ENCODE results near the gene SIGLEC15.
"Not testable (repeated sequence)": the region's sequence is repeated elsewhere in the genome, so short reads cannot be mapped to it uniquely, and the experiment has no call there.

SIGLEC15 gene

GRCh38 chr18:45788861-45789260 is 36.6 kb upstream of the SIGLEC15 start:
- FAIRE-seq (no peak), DNase-seq (ENCODE audit: insufficient read length, low spot score) (no peak)
- TF ChIP-seq POLR2A (IDR thresholded peaks at IDR 0.05; ENCODE audit: low read depth, low read length), result no peak
- TF ChIP-seq SPI1 (IDR thresholded peaks at IDR 0.05; ENCODE audit: low read depth, low read length), result no peak
- TF ChIP-seq POU2F2 (IDR thresholded peaks at IDR 0.05; ENCODE audit: low read depth, low read length), result no peak
- TF ChIP-seq PAX5 (IDR thresholded peaks at IDR 0.05; ENCODE audit: insufficient read depth, low read length, severe bottlenecking), result no peak
- TF ChIP-seq POLR2AphosphoS5 (IDR thresholded peaks at IDR 0.05; ENCODE audit: low read depth, low read length), result no peak
- TF ChIP-seq TAF1 (IDR thresholded peaks at IDR 0.05; ENCODE audit: low read depth, low read length), result no peak

- TF ChIP-seq TAF1 (IDR thresholded peaks at IDR 0.05; ENCODE audit: low read depth, low read length), result no peak
- no peak for TF ChIP-seq POLR2AphosphoS5 (IDR thresholded peaks at IDR 0.05; ENCODE audit: low read depth, low read length)
- no peak for TF ChIP-seq SPI1 (IDR thresholded peaks at IDR 0.05; ENCODE audit: low read depth, low read length)
- TF ChIP-seq POLR2A (IDR thresholded peaks at IDR 0.05; ENCODE audit: low read depth, low read length), result no peak
- no peak for TF ChIP-seq PAX5 (IDR thresholded peaks at IDR 0.05; ENCODE audit: insufficient read depth, low read length, severe bottlenecking)
- no peak for TF ChIP-seq POU2F2 (IDR thresholded peaks at IDR 0.05; ENCODE audit: low read depth, low read length)
- DNase-seq (ENCODE audit: insufficient read length, low spot score) (no peak), FAIRE-seq (no peak)
These were observed 32.8 kb upstream of the SIGLEC15 start for GRCh38 chr18:45792506-45793263.

GRCh38 chr18:45793264-45793965 is 32.1 kb upstream of the SIGLEC15 start:
- FAIRE-seq, result no peak

GRCh38 chr18:45801416-45802004 is 24.0 kb upstream of the SIGLEC15 start:
- DNase-seq (ENCODE audit: insufficient read length, low spot score) (no peak), FAIRE-seq (no peak)
- TF ChIP-seq TAF1 (IDR thresholded peaks at IDR 0.05; ENCODE audit: low read depth, low read length) (no peak), POU2F2 (IDR thresholded peaks at IDR 0.05; ENCODE audit: low read depth, low read length) (no peak), SPI1 (IDR thresholded peaks at IDR 0.05; ENCODE audit: low read depth, low read length) (no peak), POLR2AphosphoS5 (IDR thresholded peaks at IDR 0.05; ENCODE audit: low read depth, low read length) (no peak), PAX5 (IDR thresholded peaks at IDR 0.05; ENCODE audit: insufficient read depth, low read length, severe bottlenecking) (no peak), POLR2A (IDR thresholded peaks at IDR 0.05; ENCODE audit: low read depth, low read length) (no peak)

More at GRCh38 chr18:45793264-45793965, 32.1 kb upstream of the SIGLEC15 start:
- no peak for TF ChIP-seq POLR2AphosphoS5 (IDR thresholded peaks at IDR 0.05; ENCODE audit: low read depth, low read length)
- TF ChIP-seq POLR2A (IDR thresholded peaks at IDR 0.05; ENCODE audit: low read depth, low read length), result no peak
- no peak for DNase-seq (ENCODE audit: insufficient read length, low spot score)

GRCh38 chr18:45802814-45803492 is 22.5 kb upstream of the SIGLEC15 start:
- DNase-seq (ENCODE audit: insufficient read length, low spot score), result no peak
- no peak for TF ChIP-seq POLR2AphosphoS5 (IDR thresholded peaks at IDR 0.05; ENCODE audit: low read depth, low read length)
- TF ChIP-seq POU2F2 (IDR thresholded peaks at IDR 0.05; ENCODE audit: low read depth, low read length), result no peak
- TF ChIP-seq SPI1 (IDR thresholded peaks at IDR 0.05; ENCODE audit: low read depth, low read length), result no peak
- no peak for TF ChIP-seq TAF1 (IDR thresholded peaks at IDR 0.05; ENCODE audit: low read depth, low read length)
- no peak for FAIRE-seq

GRCh38 chr18:45805551-45805950 is 19.9 kb upstream of the SIGLEC15 start:
- no peak for TF ChIP-seq PAX5 (IDR thresholded peaks at IDR 0.05; ENCODE audit: insufficient read depth, low read length, severe bottlenecking)
- no peak for TF ChIP-seq POLR2AphosphoS5 (IDR thresholded peaks at IDR 0.05; ENCODE audit: low read depth, low read length)
- TF ChIP-seq SPI1 (IDR thresholded peaks at IDR 0.05; ENCODE audit: low read depth, low read length), result no peak
- no peak for TF ChIP-seq POU2F2 (IDR thresholded peaks at IDR 0.05; ENCODE audit: low read depth, low read length)
- no peak for FAIRE-seq
- DNase-seq (ENCODE audit: insufficient read length, low spot score), result no peak

- no peak for FAIRE-seq
- TF ChIP-seq SPI1 (IDR thresholded peaks at IDR 0.05; ENCODE audit: low read depth, low read length) (no peak), POLR2A (IDR thresholded peaks at IDR 0.05; ENCODE audit: low read depth, low read length) (no peak), POLR2AphosphoS5 (IDR thresholded peaks at IDR 0.05; ENCODE audit: low read depth, low read length) (no peak), PAX5 (IDR thresholded peaks at IDR 0.05; ENCODE audit: insufficient read depth, low read length, severe bottlenecking) (no peak), POU2F2 (IDR thresholded peaks at IDR 0.05; ENCODE audit: low read depth, low read length) (no peak), TAF1 (IDR thresholded peaks at IDR 0.05; ENCODE audit: low read depth, low read length) (no peak)
- no peak for DNase-seq (ENCODE audit: insufficient read length, low spot score)
These were observed 19.2 kb upstream of the SIGLEC15 start for GRCh38 chr18:45806226-45806625.

GRCh38 chr18:45807144-45807543 is 18.3 kb upstream of the SIGLEC15 start:
- FAIRE-seq; DNase-seq (ENCODE audit: insufficient read length, low spot score): not testable (repeated sequence)

GRCh38 chr18:45814733-45815132 is 10.7 kb upstream of the SIGLEC15 start:
- DNase-seq (ENCODE audit: insufficient read length, low spot score); FAIRE-seq: not testable (repeated sequence)

- TF ChIP-seq POLR2A (IDR thresholded peaks at IDR 0.05; ENCODE audit: low read depth, low read length) (no peak), POLR2AphosphoS5 (IDR thresholded peaks at IDR 0.05; ENCODE audit: low read depth, low read length) (no peak), TAF1 (IDR thresholded peaks at IDR 0.05; ENCODE audit: low read depth, low read length) (no peak), SPI1 (IDR thresholded peaks at IDR 0.05; ENCODE audit: low read depth, low read length) (no peak), POU2F2 (IDR thresholded peaks at IDR 0.05; ENCODE audit: low read depth, low read length) (no peak)
- FAIRE-seq (no peak), DNase-seq (ENCODE audit: insufficient read length, low spot score) (no peak)
These were observed 7.9 kb upstream of the SIGLEC15 start for GRCh38 chr18:45817543-45817942.

- not testable (repeated sequence) for DNase-seq (ENCODE audit: insufficient read length, low spot score); FAIRE-seq
These were observed 6.7 kb upstream of the SIGLEC15 start for GRCh38 chr18:45818765-45819164.
